NT2/D1 (cell line): ENCODE measurements around the gene NUCB1.

ENCODE experiments used
- SUZ12 ChIP-seq: IDR thresholded peaks from 2 replicates; pipeline ENCODE4 v1.6.1; 2011; ENCODE audit not compliant: insufficient read length, insufficient read depth; ENCODE audit errors: extremely low read depth
- ZNF274 ChIP-seq: IDR thresholded peaks from 2 replicates; pipeline ENCODE4 v1.6.1; 2011; ENCODE audit warnings: mild to moderate bottlenecking, low read depth, low read length

DNA sequence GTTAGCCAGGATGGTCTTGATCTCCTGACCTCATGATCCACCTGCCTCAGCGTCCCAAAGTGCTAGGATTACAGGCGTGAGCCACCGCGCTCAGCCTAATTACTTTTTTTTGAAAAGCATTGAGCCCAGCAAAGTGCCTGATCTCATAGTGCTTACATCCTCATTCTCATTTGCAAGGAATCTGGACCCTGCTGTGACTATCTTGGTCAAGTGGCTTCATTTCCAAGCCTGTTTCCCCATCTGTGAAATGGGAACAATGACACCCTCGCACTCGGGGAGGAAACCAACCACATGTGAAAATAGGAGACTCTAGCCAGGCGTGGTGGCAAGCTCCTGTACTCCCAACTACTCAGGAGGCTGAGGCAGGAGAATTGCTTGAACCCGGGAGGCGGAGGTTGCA is 30.1 kb upstream of the NUCB1 start:
- TF ChIP-seq SUZ12 (no peak), ZNF274 (no peak)
